T-helper 1 cell treated with Interleukin-12 subunit alpha and Interleukin-12 subunit beta and Interleukin-4 antibody, amounts not matched to agents 30 μg/mL and 1 μg/mL, for 36 hours (primary cell): ENCODE data around the gene CDKN2C.

Experiments
- H3K27ac Mint-ChIP-seq: one replicate; pipeline ENCODE4 v1.8.0; 2021; ENCODE audit warnings: mild to moderate bottlenecking, mixed read lengths
- H3K27me3 Mint-ChIP-seq: one replicate; pipeline ENCODE4 v1.8.0; 2021; ENCODE audit warnings: low read depth, mixed read lengths
- H3K36me3 Mint-ChIP-seq: one replicate; pipeline ENCODE4 v1.8.0; 2021; ENCODE audit warnings: low read depth, mixed read lengths
- H3K4me1 Mint-ChIP-seq: one replicate; pipeline ENCODE4 v1.8.0; 2021; ENCODE audit warnings: low read depth, mixed read lengths
- H3K4me3 Mint-ChIP-seq: one replicate; pipeline ENCODE4 v1.8.0; 2021; ENCODE audit warnings: mild to moderate bottlenecking, moderate library complexity, mixed read lengths
- H3K9me3 Mint-ChIP-seq: one replicate; pipeline ENCODE4 v1.8.0; 2021; ENCODE audit warnings: mixed read lengths

The CDKN2C gene

GRCh38 chr1:50970931-50971582 lies 1.0 kb downstream of the CDKN2C start:
- Mint-ChIP-seq H3K4me1 (peaks cover 28% of the 10 kb centered on the region), H3K36me3 (peaks cover 28% of the 10 kb centered on the region), H3K27ac (peak overlapping the region; percentile 23), H3K27me3 (peaks cover 21% of the 10 kb centered on the region), H3K9me3 (no peaks in the 10 kb centered on the region), H3K4me3 (peak overlapping the region; percentile 94)

GRCh38 chr1:50971748-50972305 lies 1.8 kb downstream of the CDKN2C start:
- H3K4me3 Mint-ChIP-seq = peak overlapping the region; percentile 94
- H3K9me3 Mint-ChIP-seq = no peaks in the 10 kb centered on the region
- peaks cover 35% of the 10 kb centered on the region for H3K4me1 Mint-ChIP-seq
- peaks cover 24% of the 10 kb centered on the region for H3K27me3 Mint-ChIP-seq
- no peak overlapping the region for H3K27ac Mint-ChIP-seq
- peaks cover 33% of the 10 kb centered on the region for H3K36me3 Mint-ChIP-seq

DNA sequence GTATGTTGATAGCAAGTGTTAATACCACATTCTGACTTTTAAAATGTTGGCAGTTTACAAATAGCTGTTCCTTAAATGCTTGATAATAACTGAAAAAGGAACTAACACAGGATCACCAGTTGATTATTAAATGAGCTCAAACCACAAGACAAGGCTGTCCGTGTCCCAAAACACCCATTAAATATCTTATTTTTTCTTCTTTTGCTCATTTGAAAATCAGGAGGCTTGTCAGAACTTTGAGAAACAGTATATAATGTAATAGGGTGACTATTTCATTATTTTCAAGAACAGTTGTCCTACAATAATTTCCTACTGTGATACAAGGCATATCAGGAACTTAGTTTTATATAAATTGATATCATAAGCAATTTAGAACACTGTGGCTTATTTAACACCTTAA lies 2.7 kb downstream of the CDKN2C start:
- peaks cover 33% of the 10 kb centered on the region for H3K36me3 Mint-ChIP-seq
- no peak overlapping the region for H3K4me3 Mint-ChIP-seq
- H3K4me1 Mint-ChIP-seq = peaks cover 33% of the 10 kb centered on the region
- H3K9me3 Mint-ChIP-seq = no peaks in the 10 kb centered on the region
- H3K27ac Mint-ChIP-seq = no peak overlapping the region
- H3K27me3 Mint-ChIP-seq = peaks cover 28% of the 10 kb centered on the region

DNA sequence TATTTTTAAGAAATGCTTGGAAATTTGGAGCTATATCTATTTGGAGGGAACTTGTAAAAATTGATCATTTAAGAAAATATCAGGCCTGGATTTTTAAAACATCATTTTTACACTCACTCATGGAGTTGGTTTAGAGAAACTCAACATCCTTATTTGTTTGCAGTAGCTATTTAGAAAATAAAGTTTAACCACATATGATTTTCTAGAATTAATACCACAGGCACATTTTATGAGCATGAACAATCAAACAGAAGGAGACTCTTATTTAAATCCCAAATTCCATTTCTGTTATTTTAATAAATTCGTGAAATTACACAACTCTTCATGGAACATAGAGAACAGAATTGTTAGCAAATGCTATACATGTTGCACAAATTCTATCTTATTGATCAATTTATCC lies 3.2 kb downstream of the CDKN2C start:
- no peaks in the 10 kb centered on the region for H3K9me3 Mint-ChIP-seq
- H3K27ac Mint-ChIP-seq = no peak overlapping the region
- no peak overlapping the region for H3K4me3 Mint-ChIP-seq
- peaks cover 33% of the 10 kb centered on the region for H3K36me3 Mint-ChIP-seq
- H3K27me3 Mint-ChIP-seq = peaks cover 29% of the 10 kb centered on the region
- peaks cover 34% of the 10 kb centered on the region for H3K4me1 Mint-ChIP-seq

DNA sequence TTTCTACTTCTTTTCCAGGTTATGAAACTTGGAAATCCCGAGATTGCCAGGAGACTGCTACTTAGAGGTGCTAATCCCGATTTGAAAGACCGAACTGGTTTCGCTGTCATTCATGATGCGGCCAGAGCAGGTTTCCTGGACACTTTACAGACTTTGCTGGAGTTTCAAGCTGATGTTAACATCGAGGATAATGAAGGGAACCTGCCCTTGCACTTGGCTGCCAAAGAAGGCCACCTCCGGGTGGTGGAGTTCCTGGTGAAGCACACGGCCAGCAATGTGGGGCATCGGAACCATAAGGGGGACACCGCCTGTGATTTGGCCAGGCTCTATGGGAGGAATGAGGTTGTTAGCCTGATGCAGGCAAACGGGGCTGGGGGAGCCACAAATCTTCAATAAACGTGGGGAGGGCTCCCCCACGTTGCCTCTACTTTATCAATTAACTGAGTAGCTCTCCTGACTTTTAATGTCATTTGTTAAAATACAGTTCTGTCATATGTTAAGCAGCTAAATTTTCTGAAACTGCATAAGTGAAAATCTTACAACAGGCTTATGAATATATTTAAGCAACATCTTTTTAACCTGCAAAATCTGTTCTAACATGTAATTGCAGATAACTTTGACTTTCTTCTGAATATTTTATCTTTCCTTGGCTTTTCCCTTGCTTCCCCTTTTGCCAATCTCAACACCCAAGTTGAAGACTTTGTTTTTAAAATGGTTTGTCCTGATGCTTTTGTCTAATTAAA lies 4.0 kb downstream of the CDKN2C start:
- H3K27me3 Mint-ChIP-seq = peaks cover 37% of the 10 kb centered on the region
- H3K27ac Mint-ChIP-seq = no peak overlapping the region
- H3K9me3 Mint-ChIP-seq = no peaks in the 10 kb centered on the region
- no peak overlapping the region for H3K4me3 Mint-ChIP-seq
- peaks cover 33% of the 10 kb centered on the region for H3K36me3 Mint-ChIP-seq
- H3K4me1 Mint-ChIP-seq = peaks cover 42% of the 10 kb centered on the region

- Mint-ChIP-seq H3K27me3 (peaks cover 42% of the 10 kb centered on the region), H3K4me3 (no peak overlapping the region), H3K9me3 (no peaks in the 10 kb centered on the region), H3K4me1 (peaks cover 43% of the 10 kb centered on the region), H3K36me3 (peaks cover 33% of the 10 kb centered on the region), H3K27ac (no peak overlapping the region)
These were observed 4.5 kb downstream of the CDKN2C start for GRCh38 chr1:50974618-50974935.

- Mint-ChIP-seq H3K9me3 (no peaks in the 10 kb centered on the region), H3K4me3 (no peak overlapping the region), H3K36me3 (peaks cover 27% of the 10 kb centered on the region), H3K27ac (no peak overlapping the region), H3K4me1 (peaks cover 40% of the 10 kb centered on the region), H3K27me3 (peaks cover 50% of the 10 kb centered on the region)
These were observed 5.4 kb downstream of the CDKN2C start for GRCh38 chr1:50975436-50975835.

GRCh38 chr1:50976111-50976889 lies 6.3 kb downstream of the CDKN2C start:
- no peak overlapping the region for H3K27ac Mint-ChIP-seq
- H3K27me3 Mint-ChIP-seq = peaks cover 57% of the 10 kb centered on the region
- peak overlapping the region; percentile 83 for H3K4me3 Mint-ChIP-seq
- H3K36me3 Mint-ChIP-seq = peaks cover 24% of the 10 kb centered on the region
- no peaks in the 10 kb centered on the region for H3K9me3 Mint-ChIP-seq
- peaks cover 33% of the 10 kb centered on the region for H3K4me1 Mint-ChIP-seq

- Mint-ChIP-seq H3K36me3 (peaks cover 21% of the 10 kb centered on the region), H3K27me3 (peaks cover 63% of the 10 kb centered on the region)
These were observed 7.0 kb downstream of the CDKN2C start for GRCh38 chr1:50976890-50977574.

GRCh38 chr1:50977575-50978143 lies 7.6 kb downstream of the CDKN2C start:
- H3K27me3 Mint-ChIP-seq = peaks cover 69% of the 10 kb centered on the region
- peak overlapping the region; percentile 49 for H3K27ac Mint-ChIP-seq
- H3K9me3 Mint-ChIP-seq = no peaks in the 10 kb centered on the region
- peaks cover 29% of the 10 kb centered on the region for H3K4me1 Mint-ChIP-seq
- peak overlapping the region; percentile 83 for H3K4me3 Mint-ChIP-seq
- peaks cover 20% of the 10 kb centered on the region for H3K36me3 Mint-ChIP-seq

More at GRCh38 chr1:50976890-50977574, 7.0 kb downstream of the CDKN2C start:
- Mint-ChIP-seq H3K4me3 (peak overlapping the region; percentile 83), H3K4me1 (peaks cover 31% of the 10 kb centered on the region), H3K9me3 (no peaks in the 10 kb centered on the region), H3K27ac (peak overlapping the region; percentile 70)

GRCh38 chr1:50978144-50978851 lies 8.3 kb downstream of the CDKN2C start:
- Mint-ChIP-seq H3K4me1 (peaks cover 29% of the 10 kb centered on the region), H3K27ac (peak overlapping the region; percentile 55), H3K4me3 (peak overlapping the region; percentile 81), H3K27me3 (peaks cover 76% of the 10 kb centered on the region), H3K9me3 (no peaks in the 10 kb centered on the region), H3K36me3 (peaks cover 18% of the 10 kb centered on the region)

DNA sequence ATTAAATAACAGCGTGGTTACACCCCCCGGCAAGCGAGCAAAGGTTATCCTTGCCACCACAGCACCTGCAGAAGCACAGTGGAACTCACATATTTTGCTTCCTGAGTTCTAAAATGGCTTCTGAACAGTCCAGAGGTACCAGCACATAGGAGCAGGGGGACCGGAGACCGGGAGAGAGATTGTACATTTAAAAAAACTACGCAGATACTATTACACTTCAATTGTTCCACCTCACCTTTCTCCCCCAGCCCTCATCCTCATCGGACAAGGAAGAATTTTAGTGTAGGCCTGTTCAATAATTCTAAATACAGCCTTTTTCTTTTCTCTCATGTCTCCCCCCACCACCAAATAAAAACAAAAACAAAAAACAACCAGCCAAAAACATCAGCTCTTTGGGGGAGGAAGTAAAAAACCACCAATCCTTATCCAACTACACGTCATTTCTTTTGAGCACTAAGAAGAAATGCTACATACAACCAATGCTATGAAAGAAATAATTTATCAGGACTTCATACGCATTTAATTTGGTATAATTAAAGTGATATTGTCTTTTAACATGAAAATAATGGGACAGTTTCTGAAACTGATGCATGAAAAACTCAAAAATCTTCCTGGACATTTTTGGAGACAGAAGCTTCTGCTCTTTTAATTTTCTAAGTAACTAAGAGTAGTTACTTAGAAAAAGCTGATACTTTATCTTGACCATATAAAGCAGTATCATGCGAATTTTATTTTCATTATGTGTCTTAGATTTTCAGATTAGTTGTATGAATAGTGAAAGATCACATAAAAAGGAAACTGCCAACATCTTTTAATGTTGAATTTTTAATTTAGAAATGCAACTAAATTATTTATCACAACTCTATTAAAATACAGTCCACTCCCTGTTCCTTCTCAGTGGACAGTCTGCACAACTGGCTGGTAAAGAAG lies 9.1 kb downstream of the CDKN2C start:
- Mint-ChIP-seq H3K4me1 (peaks cover 26% of the 10 kb centered on the region), H3K9me3 (no peaks in the 10 kb centered on the region), H3K27ac (peak overlapping the region; percentile 55), H3K36me3 (peaks cover 12% of the 10 kb centered on the region), H3K4me3 (peak overlapping the region; percentile 81), H3K27me3 (peaks cover 77% of the 10 kb centered on the region)
